NCI-H128 (cell line): ENCODE measurements around the gene C10orf67.
"Not testable (repeated sequence)": the region's sequence is repeated elsewhere in the genome, so short reads cannot be mapped to it uniquely, and the experiment has no call there.

ENCODE experiments used
- DNase-seq: peaks from one replicate; lab custom pipeline; 2025; ENCODE audit not compliant: unreplicated experiment; lab: John Stamatoyannopoulos, UW

The C10orf67 gene

DNA sequence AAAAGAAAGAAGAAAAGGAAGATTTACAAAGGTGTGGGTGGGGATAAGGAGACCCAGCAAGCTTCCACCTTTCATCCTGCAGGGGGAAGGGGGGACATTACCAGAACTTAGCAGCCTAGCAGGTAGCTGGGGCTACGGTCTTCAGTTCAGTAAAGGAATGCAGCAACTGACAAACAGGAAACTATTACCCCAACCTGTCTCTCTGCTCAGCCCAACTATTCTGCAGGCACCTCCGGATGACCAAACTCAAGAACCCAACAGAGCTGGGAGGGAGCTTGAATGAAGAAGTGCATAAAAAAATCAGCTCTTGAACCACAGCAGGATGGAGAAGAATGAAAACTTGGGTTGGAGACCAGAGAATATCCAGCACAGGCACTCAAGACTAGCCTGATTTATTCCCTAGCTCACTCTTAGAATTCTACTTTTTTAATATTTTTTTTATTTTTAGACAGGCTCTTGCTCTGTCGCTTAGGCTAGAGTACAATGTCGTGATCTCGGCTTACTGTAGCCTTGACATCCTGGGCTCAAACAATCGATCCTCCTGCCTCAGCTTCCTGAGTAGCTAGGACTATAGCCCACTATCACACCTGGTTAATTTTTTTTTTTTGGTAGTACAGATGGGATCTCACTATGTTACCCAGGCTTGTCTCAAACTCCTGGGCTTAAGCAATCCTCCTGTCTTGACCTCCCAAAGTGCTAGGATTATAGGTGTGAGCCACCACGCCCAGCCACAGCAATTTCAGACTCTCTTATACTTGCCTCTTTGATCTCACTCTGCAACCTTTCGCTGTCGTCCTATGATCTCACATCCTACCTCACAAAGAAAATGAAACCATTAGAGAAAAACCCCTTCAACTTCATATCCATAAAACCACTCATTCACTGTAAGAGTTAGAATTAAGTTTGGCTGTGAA is 18.5 kb upstream of the C10orf67 start:
- no peak for DNase-seq

DNA sequence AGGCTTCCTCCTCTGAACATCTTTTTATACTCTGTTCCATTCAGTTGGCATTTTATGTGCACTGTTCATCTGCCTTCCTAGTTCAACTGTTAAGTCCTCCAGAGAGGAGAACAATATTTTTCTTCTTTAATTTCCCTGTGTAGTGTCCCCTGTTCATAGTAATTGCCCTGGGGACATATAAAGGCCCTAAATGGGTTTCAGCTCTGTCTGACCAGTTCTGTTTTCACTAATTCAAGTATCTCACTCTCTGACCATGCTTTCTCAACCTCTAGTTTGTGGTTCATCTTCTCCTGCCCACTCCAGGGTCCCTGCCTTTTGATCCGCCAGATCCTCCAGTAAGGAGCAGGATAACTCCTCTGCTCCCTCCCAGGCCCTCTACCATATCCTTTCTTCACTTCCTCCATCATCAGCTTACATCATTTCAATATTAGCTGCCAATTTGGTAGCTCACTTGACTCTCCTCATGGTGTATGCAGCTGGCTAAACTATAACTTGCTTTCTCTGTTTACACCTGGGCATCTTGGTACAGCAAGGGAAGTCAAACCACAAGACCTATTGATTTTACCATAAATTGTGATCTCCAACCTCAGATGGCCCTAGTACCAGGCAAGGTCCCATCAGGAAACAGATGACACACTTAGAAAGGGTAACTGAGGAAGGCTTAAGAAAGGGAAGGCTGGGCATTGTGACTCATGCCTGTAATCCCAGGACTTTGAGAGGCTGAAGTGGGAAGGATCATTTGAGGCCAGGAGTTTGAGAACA is 17.7 kb upstream of the C10orf67 start:
- DNase-seq, result no peak

DNA sequence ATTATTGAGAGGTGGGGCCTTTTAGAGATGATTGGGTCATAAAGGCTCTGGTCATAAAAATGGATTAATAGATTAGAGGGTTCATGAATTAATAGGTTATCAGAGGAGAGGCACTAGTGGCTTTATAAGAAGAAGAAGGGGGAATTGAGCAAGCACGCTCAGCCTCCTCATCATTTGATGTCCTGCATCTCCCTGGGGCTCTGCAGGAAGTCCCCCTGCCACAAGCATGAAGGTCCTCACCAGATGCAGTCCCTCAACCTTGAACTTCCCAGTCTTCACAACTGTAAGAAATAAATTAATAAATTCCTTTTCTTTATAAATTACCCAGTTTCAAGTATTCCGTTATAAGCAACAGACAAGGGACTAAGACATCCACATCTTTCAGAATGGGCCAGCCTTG is 17.1 kb upstream of the C10orf67 start:
- no peak for DNase-seq

DNA sequence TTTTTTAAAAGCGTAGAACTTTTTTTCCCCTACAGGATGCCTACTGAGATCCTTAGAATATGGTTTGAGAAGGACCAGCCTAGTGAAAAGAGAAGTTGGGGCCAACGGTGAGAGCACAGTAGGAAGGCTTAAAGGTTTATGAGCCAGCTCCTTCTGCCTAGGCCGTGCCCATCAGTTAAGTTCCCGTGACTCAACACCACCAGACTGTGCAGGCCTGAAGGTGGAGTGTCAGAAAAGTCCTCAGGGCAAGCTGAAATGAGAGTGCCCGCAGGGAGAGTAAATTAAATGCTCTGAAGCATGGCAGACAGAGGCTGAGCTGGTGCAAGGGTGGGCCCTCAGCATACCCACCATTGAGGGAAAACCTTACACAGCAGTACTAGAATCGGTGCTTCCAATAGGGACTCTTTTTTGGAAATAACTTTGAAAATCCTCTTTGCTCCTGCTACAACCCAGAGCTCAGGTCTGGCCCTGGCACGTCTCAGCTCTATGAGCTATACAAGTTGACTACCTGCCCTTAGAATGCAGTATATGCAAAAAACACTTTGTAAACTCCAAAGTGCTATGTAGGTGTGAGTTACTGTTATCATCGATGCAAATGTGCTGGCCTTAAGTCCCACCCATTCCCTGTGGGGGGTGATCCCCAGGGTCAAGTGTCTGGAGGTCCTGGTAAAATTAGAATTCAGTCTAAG is 15.2 kb upstream of the C10orf67 start:
- no peak for DNase-seq

DNA sequence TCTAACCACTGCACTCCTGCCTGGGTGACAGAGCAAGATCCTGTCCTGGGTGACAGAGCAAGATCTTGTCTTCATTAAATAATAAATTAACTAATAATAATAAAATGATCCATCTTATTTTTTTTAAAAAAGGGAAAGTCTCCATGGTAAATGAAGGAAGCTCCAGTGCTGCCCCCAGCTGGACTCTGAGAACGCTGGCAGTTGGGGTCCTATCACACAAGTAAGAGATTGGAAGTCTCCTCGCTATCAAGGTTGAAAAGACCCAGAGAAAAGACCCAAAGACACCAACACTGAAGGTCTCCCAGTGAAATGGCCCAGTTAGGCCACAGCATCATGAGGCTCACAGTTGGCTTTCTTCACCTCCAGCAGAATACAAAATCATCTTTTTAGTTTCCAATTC is 13.8 kb upstream of the C10orf67 start:
- no peak for DNase-seq

DNA sequence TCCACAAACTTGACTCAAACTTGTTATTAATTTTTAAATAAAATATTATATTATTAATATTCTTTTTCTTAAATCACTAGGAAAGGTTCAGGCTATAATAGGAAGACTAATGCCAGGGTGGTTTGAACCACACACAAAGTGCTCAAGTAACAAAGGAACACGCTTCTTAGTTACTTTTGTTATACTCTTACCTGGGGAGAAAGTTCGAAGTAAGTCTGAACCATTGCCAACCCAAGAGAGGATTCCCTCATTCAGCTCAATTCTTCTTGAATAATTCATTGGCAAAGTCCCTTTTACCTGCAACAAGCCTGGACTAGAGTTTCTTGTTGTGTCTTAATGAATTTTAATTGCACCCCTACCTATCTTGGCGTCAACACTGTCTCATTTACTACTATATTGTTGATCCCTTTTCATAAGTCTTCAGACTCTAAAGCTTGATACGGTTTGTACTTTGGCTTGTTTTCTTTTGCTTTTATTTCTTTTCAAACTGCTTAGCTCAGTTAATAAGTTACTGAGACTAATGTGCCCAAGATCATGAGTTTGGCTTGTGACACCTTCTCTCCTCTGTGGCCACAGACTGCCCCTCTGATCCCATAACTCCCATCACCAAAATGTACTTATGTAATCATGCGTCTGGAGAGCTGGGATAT is 10.2 kb upstream of the C10orf67 start:
- no peak for DNase-seq

DNA sequence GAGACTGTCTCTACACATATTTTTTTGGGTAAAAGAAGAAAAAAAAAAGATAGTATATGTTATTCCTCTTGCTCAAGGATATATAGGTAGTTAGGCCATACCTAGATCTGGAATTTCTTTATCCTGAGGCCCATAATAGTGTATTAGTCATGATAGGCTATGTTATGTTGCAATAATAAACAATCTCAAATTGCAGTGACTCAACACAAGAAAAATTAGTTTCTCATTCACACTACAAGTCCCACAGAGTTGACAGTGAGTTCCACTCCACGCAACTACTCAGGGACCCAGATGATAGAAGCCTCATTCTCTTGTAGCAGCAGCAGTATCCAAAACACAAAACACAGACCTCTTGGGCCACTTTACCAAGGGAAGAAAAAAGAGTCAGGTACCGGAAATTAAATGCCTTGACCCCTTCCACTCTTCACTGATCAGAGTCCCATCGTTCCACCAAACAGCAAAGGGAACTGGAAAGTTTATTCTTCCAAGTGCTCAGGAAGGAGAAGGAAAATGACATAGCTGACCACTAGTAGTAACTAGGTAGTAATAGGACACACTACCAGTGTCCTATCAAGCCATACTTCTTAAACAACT is 7.4 kb upstream of the C10orf67 start:
- no peak for DNase-seq

DNA sequence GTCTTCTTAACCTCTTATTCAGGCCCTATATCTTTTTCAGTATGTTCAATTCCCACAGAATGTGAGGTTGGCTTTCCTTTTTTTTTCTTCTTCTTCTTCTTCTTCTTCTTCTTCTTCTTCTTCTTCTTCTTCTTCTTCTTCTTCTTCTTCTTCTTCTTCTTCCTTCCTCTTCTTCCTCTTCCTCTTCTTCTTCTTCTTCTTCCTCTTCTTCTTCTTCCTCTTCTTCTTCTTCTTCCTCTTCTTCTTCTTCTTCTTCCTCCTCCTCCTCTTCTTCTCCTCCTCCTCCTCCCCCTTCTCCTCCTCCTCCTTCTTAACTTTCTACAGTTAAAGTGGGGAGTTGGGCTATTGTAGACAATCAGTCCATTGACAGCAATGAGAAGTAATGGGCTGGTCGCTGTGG is 6.1 kb upstream of the C10orf67 start:
- not testable (repeated sequence) for DNase-seq

DNA sequence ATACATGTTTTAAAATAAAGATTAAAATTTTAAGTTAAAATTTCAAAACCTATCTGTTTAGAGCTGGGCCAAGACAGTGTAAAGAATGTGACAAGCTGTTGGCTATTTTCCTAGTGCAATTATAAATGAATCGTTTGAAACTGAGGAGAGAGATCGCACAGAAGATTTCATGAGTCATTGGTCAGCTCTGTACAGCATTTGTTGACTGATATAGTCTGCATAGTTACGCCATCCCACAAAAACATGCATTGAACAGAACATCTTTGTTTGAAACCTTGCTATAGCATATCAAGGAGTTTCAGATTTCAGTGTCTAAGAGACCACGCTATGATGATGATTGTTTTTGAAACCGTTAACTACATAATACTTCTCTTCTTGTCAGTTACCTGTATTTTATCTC is 1.3 kb upstream of the C10orf67 start:
- DNase-seq, result no peak

DNA sequence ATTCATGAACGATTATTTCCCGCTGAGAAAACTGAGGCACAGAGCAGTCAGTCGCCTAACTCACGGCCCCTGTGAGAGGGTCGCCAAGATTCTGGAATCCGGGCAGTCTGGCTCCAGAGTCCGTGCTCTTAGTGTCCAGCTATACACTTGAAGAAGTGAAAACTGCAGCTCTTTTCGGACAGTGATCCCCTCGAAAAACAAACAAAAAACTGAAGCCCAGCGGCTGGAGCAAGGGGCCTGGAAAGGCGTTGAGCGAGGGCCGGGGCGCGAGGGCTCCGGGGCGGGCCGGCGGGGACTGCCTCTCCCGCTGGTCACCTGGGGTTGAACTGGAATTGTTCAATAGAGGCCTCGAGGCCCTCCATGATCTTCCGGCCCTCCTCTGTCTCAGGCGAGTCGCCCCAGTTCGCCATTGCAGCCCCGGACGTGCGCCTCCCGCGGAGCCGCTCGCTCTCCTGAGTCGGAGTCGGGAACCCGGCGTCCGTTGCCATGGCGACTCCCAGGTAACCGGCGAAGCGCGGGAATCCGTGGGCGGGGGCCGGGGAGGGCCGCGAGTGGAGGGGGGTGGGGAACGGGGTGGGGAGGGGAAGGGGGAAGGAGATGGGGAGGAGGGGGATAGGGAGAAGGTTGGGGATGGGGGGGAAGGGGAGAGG is 881 bp downstream of the C10orf67 start:
- DNase-seq, result peak; percentile 13

DNA sequence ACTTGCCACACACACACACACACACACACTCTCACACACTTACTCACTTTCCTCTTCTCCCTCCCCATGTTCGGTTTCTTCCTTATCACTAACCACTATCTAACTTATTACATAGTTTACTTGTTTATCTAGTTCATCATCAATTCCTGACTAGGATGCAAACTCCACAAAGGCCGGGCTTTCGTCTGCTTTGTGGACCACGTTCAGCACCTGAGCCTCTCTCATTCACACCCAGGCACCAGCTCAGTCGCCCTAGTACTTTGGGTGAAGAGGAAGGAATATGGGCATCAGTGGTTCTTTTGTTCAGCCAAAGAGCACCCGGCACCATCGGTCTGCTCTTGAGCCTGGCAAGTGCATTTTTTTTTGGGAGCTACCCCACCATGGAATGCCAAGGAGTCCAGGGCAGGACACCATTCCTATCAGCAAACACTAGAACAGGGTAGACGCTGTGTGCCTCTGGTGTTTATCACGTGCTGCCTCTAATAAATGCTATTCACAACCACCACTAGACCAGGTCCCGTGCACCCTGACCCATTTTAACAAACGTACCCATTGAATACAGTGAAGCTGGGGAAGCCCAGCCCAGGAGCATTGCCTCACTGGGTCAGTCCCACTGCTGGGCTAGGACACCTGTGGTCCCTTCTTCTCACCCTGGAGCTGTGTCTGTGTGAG is 2.2 kb downstream of the C10orf67 start:
- DNase-seq, result no peak

DNA sequence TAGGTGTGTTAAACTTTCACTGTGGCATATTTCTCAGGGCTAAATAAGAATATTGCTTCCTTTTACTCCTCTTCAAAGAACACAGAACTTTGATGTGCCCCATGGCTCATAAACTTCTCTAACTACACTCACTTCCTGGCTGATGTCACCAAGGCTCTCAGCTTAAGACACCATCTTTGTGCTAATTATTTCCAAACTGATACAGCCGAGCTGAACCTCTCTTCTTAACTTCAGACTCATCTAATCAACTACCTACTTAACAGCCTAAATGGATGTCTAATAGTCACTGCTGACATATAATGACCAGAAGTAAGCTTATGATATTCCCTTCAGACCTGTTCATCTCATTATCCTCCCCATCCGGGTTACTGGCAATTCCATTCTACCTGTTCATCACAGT is 3.6 kb downstream of the C10orf67 start:
- no peak for DNase-seq

DNA sequence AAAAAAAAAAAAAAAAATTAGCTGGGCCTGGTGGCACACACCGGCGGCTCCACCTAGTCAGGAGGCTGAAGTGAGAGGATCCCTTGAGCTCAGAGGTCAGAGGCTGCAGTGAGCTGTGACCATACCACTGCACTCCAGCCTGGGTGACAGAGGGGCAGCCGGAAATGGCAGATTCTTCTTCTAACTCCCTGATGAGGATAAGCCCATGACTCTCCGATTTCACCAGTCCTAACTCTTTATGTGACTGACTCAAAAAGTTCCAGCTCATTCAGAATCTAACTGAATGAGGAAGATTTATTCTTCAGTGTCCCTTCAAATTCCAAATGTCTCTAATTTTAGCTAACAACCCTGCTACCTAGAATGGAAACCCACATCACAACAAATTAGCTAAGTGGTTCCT is 4.2 kb downstream of the C10orf67 start:
- DNase-seq, result no peak

DNA sequence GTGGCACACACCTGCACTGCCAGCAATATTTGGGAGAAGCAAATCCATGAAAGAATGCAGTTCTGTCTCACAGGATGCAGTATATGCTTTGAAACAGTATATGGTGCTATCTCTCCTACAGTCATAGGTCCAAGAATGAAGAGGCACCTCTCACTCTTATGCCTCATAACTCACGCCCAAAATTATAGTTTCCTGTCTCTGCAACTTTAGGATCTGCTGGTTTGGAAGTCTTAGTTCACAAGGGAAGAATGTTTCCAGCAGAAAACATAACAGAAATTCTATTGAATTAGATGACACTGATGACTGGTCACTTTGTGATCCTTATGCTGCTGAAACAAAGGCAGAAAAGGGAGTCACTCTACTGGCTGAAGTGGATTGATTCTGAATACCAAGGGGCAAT is 5.7 kb downstream of the C10orf67 start:
- DNase-seq, result no peak

DNA sequence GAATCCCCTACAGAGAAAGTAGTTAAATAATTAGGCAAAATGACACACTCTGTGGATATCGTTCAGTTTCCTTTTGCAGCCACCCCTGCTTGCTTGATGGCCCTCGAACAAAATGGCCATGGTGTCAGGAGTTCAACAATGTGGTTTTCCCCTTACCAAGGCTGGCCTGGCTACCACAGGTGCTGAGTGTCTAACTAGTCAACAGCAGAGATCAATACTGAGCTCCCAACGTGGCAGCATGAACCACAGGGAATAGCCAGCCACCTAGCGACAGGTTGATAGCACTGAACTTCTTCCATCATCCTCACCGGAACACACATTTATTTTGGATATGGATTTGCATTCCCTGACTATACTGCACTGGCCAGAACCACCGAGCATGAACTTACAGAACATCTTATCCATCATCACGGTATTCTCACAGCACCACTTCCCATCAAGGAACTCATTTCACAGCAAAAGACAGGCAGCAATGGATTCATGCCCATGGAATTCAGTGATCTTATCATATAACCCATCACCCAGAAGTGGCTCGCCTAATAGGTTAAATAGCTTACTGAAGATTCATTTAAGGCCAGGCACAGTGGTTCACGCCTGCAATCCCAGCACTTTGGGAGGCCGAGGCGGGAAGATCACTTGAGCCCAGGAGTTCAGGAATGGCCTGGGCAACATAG is 6.3 kb downstream of the C10orf67 start:
- DNase-seq, result no peak

DNA sequence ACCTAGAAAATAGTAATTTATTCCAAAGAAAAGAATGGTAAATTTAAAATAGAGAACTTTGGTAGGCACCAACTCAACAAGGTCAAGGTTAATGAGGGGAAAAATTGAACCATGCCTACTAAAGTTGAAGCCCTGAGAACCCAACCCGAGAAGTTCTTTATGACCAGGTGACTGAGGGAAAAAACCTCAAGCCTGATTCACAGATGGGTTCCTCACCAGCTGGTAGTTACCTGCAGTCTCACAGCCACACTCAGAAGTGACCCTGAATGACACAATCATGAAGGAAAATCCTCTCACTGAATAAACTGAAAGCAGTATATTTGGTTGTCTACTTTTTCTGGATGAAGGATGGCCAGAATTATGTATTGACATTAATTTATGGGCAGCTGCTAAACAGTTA is 7.0 kb downstream of the C10orf67 start:
- DNase-seq, result no peak

DNA sequence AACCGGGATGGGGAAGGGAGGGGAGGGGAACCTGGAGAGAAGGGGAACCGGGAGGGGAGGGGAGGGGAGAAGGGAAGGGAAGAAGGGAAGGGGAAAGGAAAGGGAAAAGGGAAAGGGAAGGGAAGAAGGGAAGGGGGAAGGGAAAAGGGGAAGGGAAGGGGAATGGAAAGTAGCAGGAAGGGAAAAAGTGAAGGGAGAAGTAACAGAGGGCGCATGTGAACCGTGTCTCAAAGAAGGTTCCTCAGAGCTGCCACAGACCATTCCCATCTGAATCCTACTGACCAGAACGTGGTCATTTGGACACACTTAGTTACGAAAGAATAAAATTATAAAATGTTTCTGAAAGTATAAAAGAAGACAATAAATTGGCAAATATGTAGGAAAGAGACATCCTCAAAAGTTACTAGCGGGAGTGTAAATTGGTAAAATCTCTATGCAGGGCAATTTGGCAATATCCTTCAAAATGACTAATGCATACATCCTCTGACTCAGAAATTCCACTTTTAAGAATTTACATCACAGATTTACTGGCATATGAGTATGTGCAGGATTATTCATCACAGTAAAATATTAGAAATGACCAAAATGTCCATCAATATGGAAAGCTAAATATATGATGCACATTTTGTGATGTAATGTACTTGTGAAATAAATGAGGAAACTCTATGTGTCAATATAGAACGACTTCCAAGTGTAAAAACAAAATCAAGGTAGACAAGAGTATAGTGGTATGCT is 12.9 kb downstream of the C10orf67 start:
- no peak for DNase-seq

DNA sequence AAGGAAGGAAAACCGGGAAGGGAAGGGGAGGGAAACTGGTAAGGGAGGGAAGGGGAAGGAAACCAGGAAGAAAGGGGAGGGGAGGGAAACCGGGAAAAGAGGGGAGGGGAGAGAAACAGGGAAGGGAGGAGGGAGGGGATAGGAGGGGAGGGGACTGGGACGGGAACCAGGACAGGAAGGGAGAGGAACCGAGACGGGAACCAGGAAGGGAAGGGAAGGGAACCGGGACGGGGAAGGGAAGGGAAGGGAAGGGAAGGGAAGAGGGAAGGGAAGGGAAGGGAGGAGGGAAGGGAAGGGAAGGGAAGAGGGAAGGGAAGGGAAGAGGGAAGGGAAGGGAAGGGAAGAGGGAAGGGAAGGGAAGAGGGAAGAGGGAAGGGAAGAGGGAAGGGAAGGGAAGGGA is 13.6 kb downstream of the C10orf67 start:
- no peak for DNase-seq
